SK-N-MC (cell line): ENCODE results near the gene MIEN1.

Source experiments
- EZH2 ChIP-seq: fragments of 200-600 bp; sonication (generic); IDR thresholded peaks from one replicate; pipeline ENCODE4 v1.6.1; 2017; ENCODE audit warnings: antibody characterized with exemption
- FOXP2 ChIP-seq: optimal IDR thresholded peaks from 2 replicates; pipeline ENCODE3; 2011; ENCODE audit warnings: mild to moderate bottlenecking, moderate library complexity; ENCODE audit not compliant: insufficient read depth; ENCODE audit errors: extremely low read length, control extremely low read depth
- POLR2AphosphoS5 ChIP-seq: IDR thresholded peaks from 2 replicates; pipeline ENCODE4 v1.6.1; 2012; ENCODE audit warnings: mild to moderate bottlenecking, low read depth, low read length, borderline replicate concordance

DNA sequence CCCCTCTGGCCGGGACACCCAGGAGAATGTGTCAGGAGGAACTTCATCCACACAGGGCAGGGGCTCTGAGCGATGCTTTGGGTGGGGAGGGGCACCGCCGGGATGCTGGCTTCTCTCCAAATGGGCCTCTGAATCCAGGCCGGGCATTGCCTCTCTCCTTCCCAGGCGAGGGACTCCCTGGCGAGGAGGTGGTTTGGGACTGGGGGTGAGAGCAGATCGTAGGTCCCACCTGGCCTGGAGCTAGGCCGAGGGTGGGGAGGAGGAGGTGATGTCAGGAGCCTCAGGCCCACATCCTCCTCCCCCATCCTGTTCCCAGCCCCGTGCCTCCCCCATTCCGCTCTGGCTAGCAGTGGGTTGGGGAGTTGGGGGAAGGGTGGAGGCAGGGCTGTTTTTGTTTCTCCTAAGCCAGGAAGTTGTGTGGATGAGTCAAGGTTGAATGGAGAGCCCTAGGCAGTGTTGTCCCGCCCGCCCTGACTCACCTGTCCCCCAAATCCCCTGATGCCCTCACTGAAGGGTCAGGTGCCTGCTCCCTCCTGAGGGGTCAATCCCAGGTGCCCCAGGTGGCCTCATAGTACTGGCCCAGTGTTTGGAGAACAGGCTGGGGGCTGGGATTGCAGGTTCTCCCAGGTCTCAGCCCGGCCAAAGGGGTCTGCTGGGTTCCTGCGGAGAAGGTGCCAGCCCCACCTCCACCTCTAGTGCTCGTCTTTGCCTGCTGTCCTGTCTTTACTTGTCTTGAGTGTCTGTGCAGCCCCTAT is 10.2 kb upstream of the MIEN1 start:
- TF ChIP-seq POLR2AphosphoS5 (no peak), EZH2 (no peak), FOXP2 (no peak)
